Stimulated activated naive CD8-positive, alpha-beta T cell treated with anti-CD3 and anti-CD28 coated beads, Interleukin-15, Interleukin-2, amounts not matched to agents 100 ng/mL and 50 ng/mL, for 24 hours (primary cell): Measurements from ENCODE around the gene CHPF2.

Source experiments
- H3K27ac Mint-ChIP-seq: one replicate; pipeline ENCODE4 v1.8.0; 2021; ENCODE audit warnings: mild to moderate bottlenecking, mixed read lengths
- H3K27me3 Mint-ChIP-seq: one replicate; pipeline ENCODE4 v1.8.0; 2021; ENCODE audit warnings: mixed read lengths
- H3K36me3 Mint-ChIP-seq: one replicate; pipeline ENCODE4 v1.8.0; 2021; ENCODE audit warnings: low read depth, mixed read lengths
- H3K4me1 Mint-ChIP-seq: one replicate; pipeline ENCODE4 v1.8.0; 2021; ENCODE audit warnings: low read depth, mixed read lengths
- H3K4me3 Mint-ChIP-seq: one replicate; pipeline ENCODE4 v1.8.0; 2021; ENCODE audit warnings: mild to moderate bottlenecking, mixed read lengths
- H3K9me3 Mint-ChIP-seq: one replicate; pipeline ENCODE4 v1.8.0; 2021; ENCODE audit warnings: mixed read lengths

Gene CHPF2

DNA sequence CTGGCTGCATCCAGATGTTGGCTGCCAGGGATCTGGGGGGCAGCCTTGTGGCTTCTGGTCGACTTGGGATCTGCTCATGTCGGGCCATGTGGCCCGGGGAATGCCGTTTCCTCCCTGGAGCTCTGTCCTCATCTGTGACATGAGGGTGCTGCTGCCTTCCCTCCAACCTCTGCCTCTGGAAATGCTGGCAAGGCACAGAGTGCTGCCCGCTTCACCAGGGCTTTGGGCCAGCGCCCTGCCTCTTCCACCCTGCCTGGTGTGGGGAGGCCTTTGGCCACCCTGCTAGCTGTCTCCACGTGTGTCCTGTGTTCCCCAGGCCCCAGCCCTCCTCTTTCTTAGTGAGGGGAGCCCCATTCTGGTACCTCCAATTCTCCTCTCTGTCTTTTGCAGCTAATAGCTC, 22.0 kb downstream of the CHPF2 start:
- no peaks in the 10 kb centered on the region for H3K9me3 Mint-ChIP-seq
- no peak overlapping the region for H3K4me3 Mint-ChIP-seq
- peaks cover 16% of the 10 kb centered on the region for H3K4me1 Mint-ChIP-seq
- H3K27ac Mint-ChIP-seq: no peak overlapping the region
- H3K36me3 Mint-ChIP-seq: no peaks in the 10 kb centered on the region
- peaks cover 32% of the 10 kb centered on the region for H3K27me3 Mint-ChIP-seq

DNA sequence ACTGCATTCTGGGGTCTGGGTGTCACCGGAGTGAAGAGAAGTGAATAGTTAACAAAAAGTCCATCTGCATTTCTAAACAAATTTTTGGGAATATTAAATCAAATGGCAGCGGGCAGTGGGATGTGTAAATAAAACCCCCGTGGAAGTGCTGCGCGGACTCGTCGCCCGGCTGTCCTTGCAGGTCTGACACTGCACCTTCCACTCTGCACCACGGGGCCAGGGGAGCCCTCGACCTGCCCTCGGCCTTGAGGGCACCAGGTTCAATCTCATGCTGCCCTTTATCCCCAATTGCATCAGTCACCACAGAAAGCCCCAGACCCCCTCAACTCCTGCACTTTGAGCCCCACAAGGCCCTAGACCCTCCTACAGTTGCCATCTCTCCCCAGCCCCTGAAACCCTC, 22.6 kb downstream of the CHPF2 start:
- H3K9me3 Mint-ChIP-seq: no peaks in the 10 kb centered on the region
- no peaks in the 10 kb centered on the region for H3K36me3 Mint-ChIP-seq
- no peak overlapping the region for H3K27ac Mint-ChIP-seq
- H3K4me1 Mint-ChIP-seq: peaks cover 13% of the 10 kb centered on the region
- H3K4me3 Mint-ChIP-seq: no peak overlapping the region
- H3K27me3 Mint-ChIP-seq: peaks cover 30% of the 10 kb centered on the region

DNA sequence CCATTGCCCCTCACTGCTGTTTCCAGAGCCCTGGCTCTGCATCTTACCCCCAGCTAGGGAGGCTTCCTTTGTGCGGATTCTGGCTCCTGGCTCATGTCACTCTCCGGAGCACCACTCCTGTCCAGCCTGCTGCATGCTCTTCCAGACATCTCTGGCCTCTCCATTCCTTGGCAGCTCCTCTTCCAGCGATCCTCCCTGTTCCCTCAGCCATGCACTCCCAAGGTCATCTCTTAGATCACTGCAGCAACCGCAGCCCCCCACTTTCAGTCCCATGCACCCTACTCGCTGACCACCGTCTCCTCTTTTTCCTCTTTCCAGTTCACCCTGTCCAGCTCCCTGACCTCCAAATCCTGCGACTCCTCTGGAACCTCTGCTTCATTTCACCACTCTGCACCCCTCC, 23.1 kb downstream of the CHPF2 start:
- Mint-ChIP-seq H3K9me3 (no peaks in the 10 kb centered on the region), H3K27me3 (peaks cover 25% of the 10 kb centered on the region), H3K4me3 (no peak overlapping the region), H3K4me1 (peaks cover 9% of the 10 kb centered on the region), H3K27ac (no peak overlapping the region), H3K36me3 (no peaks in the 10 kb centered on the region)

DNA sequence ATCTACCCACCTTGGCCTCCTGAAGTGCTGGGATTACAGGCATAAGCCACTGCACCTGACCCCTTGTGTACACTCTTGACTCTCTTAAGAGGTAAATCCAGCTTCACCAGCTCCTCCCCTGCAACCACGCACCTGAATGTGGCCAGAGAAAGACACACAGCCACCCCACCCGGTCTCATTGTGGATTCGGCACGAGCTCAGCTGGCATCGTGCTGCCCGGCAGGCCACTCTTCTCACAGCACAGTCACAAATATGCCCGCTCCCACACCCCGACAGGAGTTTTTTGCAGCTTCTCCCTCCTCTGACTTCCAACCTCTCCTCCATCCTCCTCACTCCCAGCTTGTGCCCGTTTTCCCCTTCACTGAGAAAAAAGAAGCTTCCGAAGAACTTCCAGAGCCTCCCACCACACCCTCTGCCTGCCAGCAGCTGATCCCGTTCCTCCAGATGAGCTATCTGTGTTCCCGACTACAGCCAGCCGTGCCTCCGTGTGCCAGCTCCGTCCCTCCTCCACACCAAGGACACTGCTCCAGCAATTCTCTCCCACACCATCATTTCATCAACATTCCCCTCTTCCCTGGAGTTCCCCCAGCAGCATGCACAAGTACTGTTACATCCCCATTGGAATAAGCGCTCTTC, 24.2 kb downstream of the CHPF2 start:
- peaks cover 15% of the 10 kb centered on the region for H3K27me3 Mint-ChIP-seq
- H3K4me1 Mint-ChIP-seq: no peaks in the 10 kb centered on the region
- H3K27ac Mint-ChIP-seq: no peak overlapping the region
- H3K9me3 Mint-ChIP-seq: no peaks in the 10 kb centered on the region
- no peaks in the 10 kb centered on the region for H3K36me3 Mint-ChIP-seq
- H3K4me3 Mint-ChIP-seq: no peak overlapping the region

DNA sequence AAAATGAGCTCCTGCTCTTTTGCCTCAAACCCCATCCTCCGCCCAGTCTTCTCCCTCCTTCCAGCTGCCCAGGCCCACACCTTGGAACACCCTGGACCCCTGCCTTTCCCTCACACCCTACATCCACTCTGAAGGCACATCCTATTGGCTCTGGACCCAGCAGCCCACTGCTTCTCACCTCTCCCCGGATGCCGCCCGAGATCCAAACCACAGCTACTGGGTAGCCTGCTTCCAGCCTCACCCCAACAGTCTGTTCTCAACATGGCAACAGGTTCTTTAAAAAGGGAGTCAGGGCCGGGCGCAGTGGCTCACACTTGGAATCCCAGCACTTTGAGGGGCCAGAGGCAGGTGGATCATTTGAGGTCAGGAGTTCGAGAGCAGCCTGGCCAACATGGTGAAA, 25.7 kb downstream of the CHPF2 start:
- Mint-ChIP-seq H3K36me3 (no peaks in the 10 kb centered on the region), H3K9me3 (no peaks in the 10 kb centered on the region), H3K27ac (no peak overlapping the region), H3K4me3 (no peak overlapping the region), H3K4me1 (no peaks in the 10 kb centered on the region), H3K27me3 (peaks cover 6% of the 10 kb centered on the region)

DNA sequence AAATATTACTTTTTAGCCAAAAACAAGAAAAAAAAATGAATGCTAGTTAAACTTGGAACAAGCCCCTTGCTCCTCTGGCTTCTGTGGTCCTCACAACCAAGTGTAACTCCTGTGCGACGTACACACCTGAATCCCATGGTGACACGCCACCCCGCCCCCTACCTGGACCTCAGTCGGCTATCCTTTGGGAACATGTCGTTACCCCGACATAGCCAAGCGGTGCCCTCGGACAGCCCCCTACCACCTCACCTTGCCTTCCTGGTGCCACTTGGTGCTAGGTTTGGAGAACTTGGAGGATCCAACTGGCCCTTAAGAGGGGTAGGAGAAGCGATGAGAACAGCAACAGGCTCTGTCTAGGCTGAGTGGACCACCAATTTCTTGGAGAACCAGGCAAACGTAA, 28.2 kb downstream of the CHPF2 start:
- H3K27me3 Mint-ChIP-seq: peaks cover 6% of the 10 kb centered on the region
- H3K36me3 Mint-ChIP-seq: no peaks in the 10 kb centered on the region
- no peaks in the 10 kb centered on the region for H3K4me1 Mint-ChIP-seq
- H3K27ac Mint-ChIP-seq: no peak overlapping the region
- no peaks in the 10 kb centered on the region for H3K9me3 Mint-ChIP-seq
- H3K4me3 Mint-ChIP-seq: no peak overlapping the region

DNA sequence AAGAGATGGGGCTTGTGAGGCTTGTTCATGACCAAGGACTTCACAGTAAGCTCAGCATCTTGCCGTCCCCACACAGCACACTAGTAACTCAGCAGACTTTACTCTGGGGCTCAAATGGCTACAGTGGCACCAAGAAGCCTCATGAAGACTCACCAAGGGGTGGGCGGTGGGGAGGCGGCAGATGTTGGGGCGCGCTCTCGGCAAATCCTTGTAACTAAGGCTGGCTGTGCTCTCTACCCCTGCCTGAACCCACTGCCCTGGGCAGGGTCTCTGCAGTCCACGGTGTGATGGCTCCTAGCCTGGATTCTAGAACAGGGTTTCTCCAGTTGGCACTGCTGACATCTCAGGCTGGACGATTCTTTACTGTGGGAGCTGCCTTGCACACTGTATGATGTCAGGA, 28.6 kb downstream of the CHPF2 start:
- H3K4me1 Mint-ChIP-seq: no peaks in the 10 kb centered on the region
- no peaks in the 10 kb centered on the region for H3K36me3 Mint-ChIP-seq
- H3K9me3 Mint-ChIP-seq: no peaks in the 10 kb centered on the region
- no peak overlapping the region for H3K27ac Mint-ChIP-seq
- peaks cover 6% of the 10 kb centered on the region for H3K27me3 Mint-ChIP-seq
- H3K4me3 Mint-ChIP-seq: no peak overlapping the region

DNA sequence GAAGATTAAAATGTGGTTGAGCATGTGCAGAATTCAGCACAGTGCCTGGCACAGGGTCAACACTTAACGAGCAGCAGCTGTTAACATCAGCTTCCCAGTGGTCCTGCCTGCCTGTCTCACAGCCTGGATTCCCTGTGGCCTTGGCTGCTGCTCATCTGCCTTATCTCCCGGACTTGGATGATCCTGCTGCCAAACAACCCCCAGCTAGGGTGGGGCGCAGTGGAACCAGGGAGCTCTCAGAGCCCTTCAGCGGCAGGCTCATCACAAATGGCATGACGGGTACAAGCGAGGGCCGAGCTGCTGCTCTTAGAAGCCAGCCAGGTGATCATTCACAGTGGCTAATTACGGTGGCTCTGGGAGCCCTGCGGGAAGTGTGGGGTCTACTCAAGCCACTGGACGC, 29.2 kb downstream of the CHPF2 start:
- H3K36me3 Mint-ChIP-seq: no peaks in the 10 kb centered on the region
- H3K4me3 Mint-ChIP-seq: no peak overlapping the region
- no peaks in the 10 kb centered on the region for H3K4me1 Mint-ChIP-seq
- H3K27ac Mint-ChIP-seq: no peak overlapping the region
- H3K27me3 Mint-ChIP-seq: peaks cover 6% of the 10 kb centered on the region
- H3K9me3 Mint-ChIP-seq: no peaks in the 10 kb centered on the region

DNA sequence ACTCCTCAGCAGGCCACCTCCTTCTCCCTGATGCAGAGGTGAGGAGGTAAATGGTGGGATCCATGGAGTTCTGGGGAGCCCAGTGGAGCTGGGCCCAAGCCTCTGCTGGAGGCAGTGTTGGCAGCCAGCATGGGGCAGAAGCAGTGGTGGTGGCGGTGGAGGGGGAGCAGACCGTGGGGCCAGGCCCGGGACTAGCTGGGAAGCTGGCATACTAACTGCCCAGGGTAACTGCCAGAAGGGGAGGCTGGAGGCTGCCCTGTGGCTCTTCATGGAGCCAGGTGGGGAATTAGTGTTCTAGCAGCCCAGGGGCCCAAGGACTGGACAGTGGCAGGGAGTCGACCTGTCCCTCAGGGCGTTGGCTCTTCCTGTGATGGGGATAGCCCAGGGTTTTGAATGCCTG, 32.3 kb downstream of the CHPF2 start:
- no peaks in the 10 kb centered on the region for H3K4me1 Mint-ChIP-seq

DNA sequence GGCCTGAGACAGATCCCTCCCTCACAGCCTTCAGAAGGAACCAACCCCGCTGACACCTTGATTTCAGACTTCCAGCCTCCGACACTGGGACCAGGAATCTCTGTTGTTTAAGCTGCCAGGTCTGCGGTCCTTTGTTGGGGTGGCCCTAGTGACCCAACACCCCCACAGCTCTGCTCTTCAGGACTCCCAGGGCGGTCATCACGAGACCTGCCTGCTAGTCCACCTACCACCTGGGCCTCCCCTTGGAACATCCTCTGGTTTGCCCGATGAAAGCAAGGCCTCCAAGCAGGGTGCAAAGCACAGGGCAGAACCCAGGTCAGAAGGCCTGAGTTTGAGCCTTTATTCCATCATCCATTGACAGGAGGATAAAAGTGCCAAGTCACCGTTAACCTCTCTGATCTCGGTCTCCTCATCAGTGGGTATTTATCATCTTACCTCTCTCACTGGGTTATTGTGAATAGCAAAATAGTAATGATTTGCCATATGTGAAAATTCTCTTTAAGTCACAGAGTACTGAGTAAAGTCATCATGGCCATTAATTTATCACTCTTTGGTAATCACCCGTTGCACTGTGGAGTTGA, 33.2 kb downstream of the CHPF2 start:
- H3K27me3 Mint-ChIP-seq: no peaks in the 10 kb centered on the region
- no peak overlapping the region for H3K27ac Mint-ChIP-seq
- H3K4me1 Mint-ChIP-seq: no peaks in the 10 kb centered on the region
- H3K36me3 Mint-ChIP-seq: no peaks in the 10 kb centered on the region
- H3K9me3 Mint-ChIP-seq: no peaks in the 10 kb centered on the region
- no peak overlapping the region for H3K4me3 Mint-ChIP-seq

More for the DNA sequence above, 32.3 kb downstream of the CHPF2 start:
- Mint-ChIP-seq H3K9me3 (no peaks in the 10 kb centered on the region), H3K4me3 (no peak overlapping the region), H3K27me3 (no peaks in the 10 kb centered on the region), H3K27ac (no peak overlapping the region), H3K36me3 (no peaks in the 10 kb centered on the region)

DNA sequence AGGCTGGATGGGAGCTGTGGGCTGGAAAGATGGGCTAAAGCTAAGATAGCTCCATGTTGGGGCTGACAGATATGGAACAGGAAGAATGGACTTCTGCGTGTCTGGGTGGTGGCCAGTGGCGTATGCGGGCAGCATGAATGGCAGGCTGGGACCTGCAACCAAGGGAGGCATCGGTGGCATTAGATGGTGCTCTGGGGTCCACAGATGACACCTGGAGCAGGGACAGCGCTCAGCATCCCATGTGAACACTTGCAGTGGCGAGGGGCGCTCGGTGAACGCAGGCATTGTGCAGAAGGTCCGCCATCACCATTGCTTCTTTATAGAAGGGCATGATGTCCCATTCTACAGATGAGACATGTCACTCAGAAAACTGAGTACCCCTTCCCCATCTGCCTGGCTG, 37.2 kb downstream of the CHPF2 start:
- Mint-ChIP-seq H3K27ac (no peak overlapping the region), H3K4me1 (peaks cover 6% of the 10 kb centered on the region), H3K9me3 (no peaks in the 10 kb centered on the region), H3K36me3 (no peaks in the 10 kb centered on the region), H3K27me3 (no peaks in the 10 kb centered on the region), H3K4me3 (no peak overlapping the region)

DNA sequence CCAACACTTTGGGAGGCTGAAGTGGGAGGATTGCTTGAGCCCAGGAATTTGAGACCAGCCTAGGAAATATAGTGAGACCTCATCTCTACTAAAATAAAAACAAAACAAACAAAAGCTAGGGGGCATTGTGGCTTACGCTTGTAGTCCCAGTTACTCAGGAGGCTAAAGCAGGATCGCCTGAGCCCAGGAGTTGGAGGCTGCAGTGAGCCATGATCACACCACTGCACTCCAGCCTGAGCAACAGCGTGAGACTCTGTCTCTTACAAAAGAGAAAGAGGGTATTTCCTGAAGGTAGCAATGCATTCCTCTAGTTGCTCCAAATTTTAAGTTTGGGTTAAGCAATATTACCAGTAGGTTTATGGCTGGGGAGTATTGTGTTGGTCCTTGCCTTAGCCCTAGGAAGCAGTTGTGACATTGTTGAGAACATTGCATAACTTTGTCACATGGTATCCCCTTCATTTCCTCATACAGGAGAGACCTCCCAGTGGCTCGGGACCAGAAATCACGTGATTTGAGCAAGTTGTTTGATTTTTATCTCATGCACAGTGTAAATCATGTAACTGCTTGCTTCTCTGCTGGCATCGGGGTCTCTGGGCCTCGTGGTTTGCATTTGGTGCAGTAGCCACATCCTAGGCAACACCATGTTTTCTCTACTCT, 39.5 kb downstream of the CHPF2 start:
- peaks cover 12% of the 10 kb centered on the region for H3K4me1 Mint-ChIP-seq
- no peaks in the 10 kb centered on the region for H3K9me3 Mint-ChIP-seq
- H3K36me3 Mint-ChIP-seq: no peaks in the 10 kb centered on the region
- no peak overlapping the region for H3K27ac Mint-ChIP-seq
- no peaks in the 10 kb centered on the region for H3K27me3 Mint-ChIP-seq
- no peak overlapping the region for H3K4me3 Mint-ChIP-seq

DNA sequence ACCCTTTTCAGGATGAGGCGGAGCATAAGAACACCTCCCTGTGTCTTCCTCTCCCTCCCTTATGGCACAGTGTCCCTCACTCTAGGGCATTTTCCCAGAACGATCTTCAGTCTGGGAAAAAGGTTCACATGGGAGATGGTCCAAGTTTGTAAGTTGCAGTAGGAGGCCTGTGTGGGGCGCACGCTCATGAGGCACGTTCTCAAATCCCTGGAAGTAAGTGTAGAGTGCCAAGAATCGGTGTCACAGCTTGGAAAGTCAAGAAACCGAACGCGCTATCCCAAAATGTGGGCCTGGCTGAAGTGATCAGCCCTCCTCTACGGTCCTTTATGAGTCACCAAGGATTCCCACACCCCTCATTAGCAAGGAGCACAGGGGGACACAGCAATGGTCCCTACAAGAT, 40.1 kb downstream of the CHPF2 start:
- Mint-ChIP-seq H3K36me3 (no peaks in the 10 kb centered on the region), H3K4me1 (peaks cover 17% of the 10 kb centered on the region), H3K9me3 (no peaks in the 10 kb centered on the region), H3K27ac (no peak overlapping the region), H3K27me3 (no peaks in the 10 kb centered on the region), H3K4me3 (no peak overlapping the region)

DNA sequence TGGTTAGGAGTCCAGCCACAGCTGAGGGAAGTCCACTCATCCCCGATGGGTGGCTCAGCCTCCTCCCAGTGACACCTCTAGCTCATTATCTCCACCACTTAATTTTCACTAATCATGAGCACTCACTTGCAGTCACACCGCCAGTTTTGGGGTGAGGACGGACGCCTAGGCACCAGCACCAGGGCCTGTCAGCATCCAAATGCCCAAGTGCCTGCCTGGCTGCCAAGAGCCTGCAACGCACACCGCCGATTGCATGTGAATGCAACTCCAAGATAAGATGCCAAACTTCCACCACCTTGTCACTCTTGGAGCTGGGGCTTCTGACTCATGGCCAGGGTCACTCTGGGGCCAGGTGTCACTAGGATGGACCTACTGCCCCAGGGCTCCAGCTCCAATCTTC, 40.6 kb downstream of the CHPF2 start:
- Mint-ChIP-seq H3K36me3 (no peaks in the 10 kb centered on the region), H3K27me3 (no peaks in the 10 kb centered on the region), H3K4me3 (no peak overlapping the region), H3K4me1 (peaks cover 19% of the 10 kb centered on the region), H3K27ac (no peak overlapping the region), H3K9me3 (no peaks in the 10 kb centered on the region)

DNA sequence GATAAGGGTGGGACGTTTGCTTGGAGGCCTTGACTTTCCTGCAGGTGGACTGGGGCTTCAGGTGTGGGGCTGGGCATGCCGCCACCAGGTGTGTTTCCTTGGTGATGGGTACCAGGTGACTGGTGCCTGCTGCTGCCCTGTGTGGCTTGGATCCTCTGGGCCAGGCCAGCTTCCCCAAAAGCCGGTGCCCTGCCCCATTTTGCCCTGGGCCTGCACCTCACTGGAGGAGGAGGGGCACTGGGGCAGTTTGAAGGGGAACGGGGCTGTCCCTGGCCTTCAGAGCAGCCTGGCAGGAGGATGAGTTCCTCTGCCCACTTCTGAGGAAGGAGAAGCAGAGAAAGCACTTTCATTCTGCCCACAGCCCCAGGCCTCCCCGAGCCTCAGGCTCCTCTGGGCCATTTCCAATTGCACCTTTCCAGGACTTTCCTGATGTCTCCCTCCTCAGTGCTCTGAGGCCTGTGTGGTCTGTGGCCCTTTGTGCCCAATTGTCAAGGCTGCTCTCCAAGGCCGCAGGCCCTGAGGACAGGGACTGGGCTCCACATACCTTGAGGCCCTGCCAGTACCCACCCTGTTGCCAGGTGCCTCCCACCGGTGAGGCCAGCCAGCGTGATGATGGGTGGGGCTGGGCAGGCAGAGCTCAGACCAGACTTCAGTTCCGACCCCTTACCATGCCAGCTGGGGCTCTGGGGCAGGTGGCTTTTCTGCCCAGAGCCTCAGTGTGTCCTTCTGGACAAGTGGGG, 41.5 kb downstream of the CHPF2 start:
- Mint-ChIP-seq H3K4me1 (peaks cover 19% of the 10 kb centered on the region), H3K27ac (no peak overlapping the region), H3K36me3 (no peaks in the 10 kb centered on the region), H3K27me3 (no peaks in the 10 kb centered on the region), H3K4me3 (no peak overlapping the region), H3K9me3 (no peaks in the 10 kb centered on the region)
